ENCODE measurements around the gene RHEBL1.

- TF ChIP-seq, protein P1, sequence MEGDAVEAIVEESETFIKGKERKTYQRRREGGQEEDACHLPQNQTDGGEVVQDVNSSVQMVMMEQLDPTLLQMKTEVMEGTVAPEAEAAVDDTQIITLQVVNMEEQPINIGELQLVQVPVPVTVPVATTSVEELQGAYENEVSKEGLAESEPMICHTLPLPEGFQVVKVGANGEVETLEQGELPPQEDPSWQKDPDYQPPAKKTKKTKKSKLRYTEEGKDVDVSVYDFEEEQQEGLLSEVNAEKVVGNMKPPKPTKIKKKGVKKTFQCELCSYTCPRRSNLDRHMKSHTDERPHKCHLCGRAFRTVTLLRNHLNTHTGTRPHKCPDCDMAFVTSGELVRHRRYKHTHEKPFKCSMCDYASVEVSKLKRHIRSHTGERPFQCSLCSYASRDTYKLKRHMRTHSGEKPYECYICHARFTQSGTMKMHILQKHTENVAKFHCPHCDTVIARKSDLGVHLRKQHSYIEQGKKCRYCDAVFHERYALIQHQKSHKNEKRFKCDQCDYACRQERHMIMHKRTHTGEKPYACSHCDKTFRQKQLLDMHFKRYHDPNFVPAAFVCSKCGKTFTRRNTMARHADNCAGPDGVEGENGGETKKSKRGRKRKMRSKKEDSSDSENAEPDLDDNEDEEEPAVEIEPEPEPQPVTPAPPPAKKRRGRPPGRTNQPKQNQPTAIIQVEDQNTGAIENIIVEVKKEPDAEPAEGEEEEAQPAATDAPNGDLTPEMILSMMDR (IDR thresholded peaks at IDR 0.05), result no peak
- TF ChIP-seq POLR2A (IDR thresholded peaks at IDR 0.05), result no peak
Measured at GRCh38 chr12:49092816-49093406, 23.1 kb upstream of the RHEBL1 start.

Measured in body of pancreas (tissue), 4 donors.